Erythroblast (primary cell): ENCODE data around the gene SYNE2.
"Not testable (repeated sequence)": the region's sequence is repeated elsewhere in the genome, so short reads cannot be mapped to it uniquely, and the experiment has no call there.

Experiments
- GATA1 ChIP-seq: IDR thresholded peaks from 2 replicates; pipeline ENCODE4 v1.6.1; 2011; ENCODE audit warnings: low read depth, mild to moderate bottlenecking, control low read depth, low read length, moderate library complexity
- POLR2A ChIP-seq: IDR thresholded peaks from 2 replicates; pipeline ENCODE4 v1.6.1; 2011; ENCODE audit warnings: mild to moderate bottlenecking, low read length

- TF ChIP-seq POLR2A, GATA1: not testable (repeated sequence)
Observed at GRCh38 chr14:64037869-64038745, 185.3 kb downstream of the SYNE2 start.
